Measurements from ENCODE around the gene CRNN.

CRNN gene

DNA sequence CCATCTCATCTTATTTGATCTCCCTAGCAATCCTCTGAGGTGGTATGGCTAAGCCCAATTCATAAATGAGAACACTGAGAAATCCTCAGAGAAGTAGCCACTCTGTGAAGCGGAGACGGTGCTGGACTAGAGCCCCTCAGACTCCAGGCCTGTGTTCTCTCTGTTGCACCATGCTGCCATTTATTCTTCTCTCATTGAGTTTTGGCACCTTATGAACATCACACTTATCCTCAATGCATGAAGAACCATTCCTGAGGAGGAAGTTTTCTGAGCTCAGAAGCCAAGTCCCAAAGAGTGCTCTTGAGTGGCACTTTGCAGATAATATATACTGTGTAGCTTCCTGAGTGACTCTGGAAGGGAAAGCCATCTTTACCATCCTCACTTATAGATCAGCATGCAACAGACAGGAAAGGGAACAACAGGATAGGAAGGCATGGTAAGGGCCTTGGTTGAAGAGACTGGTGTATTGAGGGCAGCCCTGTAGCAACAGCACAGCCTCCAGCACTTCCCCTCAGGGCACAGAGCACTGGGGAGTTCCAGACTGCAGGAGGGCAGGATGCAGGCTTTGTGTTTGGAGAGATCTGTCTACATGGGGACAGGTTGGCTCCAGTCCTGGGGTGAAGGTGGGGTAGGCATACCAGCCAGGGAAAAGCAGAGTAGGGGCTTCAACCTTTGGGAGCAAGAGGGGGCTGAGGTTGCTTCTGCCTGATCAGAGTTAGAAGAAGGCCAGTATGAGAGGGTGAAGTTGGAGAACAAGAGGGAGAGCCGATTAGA is 1.6 kb upstream of the CRNN start:
- no peak for DNase-seq

DNA sequence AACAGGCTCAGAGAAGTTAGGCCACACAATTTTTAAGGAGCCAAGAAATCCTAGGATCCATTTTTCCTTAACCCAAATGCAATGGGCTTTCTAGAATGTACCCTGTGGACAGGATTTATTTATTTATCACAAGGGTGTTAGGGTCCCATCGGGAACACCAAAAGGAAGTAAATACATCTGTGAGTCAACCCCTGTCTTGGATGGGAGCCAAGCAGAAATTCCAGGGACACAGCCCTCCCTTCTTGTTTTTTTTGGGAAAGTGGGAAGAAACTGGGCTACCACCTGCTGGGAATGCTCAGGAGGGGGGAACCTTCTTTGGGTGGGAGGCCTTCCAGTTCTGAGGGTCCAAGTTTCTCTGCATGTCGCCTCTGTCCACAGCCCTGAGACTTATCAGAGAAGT is 1.3 kb downstream of the CRNN start:
- no peak for DNase-seq

DNA sequence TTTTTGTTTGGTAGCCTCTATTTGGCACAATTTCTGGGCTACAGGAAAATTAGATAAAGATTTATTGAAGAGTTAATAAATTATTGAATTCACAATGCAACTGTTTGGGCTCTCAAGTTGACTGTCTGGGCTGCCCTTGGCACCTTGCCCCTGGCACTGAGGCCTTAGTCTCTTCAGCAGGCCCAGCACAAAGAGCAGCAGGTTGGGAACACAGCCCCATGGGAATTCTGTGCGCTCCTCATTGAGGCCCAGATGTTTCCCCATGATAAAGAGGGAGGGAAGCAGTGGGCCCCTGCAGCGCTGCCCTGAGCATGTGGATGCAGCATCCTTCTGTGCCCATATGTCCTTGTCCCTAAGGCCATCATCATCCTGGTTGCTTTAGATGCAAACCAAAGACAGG is 2.9 kb downstream of the CRNN start:
- DNase-seq: no peak

DNA sequence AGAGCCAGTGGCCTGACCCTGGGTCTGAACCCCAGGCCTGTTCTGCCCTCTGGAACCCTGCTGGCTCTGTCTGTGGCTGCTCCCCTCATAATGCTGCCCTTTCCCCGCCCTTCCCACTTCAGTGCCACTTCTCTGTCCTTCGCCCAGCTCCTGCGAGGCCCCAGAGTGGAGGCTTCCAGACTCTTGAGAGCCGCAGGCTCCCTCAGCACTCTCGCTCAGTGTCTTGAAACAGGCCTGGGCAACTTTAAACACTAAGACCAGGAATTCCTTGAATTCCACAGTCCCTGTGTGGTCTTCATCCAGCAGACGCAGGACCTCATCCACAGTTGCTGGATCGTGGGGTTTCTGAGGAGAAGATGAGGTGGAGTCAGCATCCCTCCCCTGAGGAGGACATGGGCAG is 3.5 kb downstream of the CRNN start:
- no peak for DNase-seq

DNA sequence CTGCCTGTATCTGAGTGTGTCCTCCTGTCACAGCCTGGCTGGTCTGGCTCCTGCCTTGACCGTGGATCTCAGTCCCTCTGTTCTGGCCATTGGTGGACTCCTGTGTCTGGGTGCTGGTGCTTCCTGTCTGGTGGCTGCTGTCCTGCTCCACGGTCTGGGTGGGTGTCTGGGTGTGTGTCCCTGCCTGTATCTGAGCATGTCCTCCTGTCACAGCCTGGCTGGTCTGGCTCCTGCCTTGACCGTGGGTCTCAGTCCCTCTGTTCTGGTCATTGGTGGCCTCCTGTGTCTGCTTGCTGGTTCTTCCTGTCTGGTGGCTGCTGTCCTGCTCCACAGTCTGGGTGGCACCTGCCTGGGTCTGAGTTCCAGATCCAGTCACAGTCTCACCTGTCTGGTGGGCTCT is 4.0 kb downstream of the CRNN start:
- no peak for DNase-seq

DNA sequence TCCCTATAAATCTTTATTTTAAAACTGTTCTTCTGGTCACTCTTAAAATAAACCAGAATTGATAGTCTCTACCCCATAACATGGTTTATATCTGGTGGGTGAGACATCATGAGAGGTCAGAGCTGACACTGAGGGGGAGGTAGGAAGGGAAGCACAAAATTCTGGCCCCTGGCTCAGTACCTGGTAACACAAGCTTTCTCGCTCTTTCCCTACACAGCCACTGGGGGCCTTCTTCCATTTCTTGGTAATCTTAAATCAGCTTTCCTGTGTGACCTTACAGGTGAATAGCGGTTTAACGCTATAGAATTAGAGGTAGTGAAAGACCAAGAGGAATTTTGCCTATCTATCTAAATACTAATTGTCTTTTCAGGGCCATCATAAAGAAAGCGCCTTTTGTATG is 5.4 kb downstream of the CRNN start:
- no peak for DNase-seq

DNA sequence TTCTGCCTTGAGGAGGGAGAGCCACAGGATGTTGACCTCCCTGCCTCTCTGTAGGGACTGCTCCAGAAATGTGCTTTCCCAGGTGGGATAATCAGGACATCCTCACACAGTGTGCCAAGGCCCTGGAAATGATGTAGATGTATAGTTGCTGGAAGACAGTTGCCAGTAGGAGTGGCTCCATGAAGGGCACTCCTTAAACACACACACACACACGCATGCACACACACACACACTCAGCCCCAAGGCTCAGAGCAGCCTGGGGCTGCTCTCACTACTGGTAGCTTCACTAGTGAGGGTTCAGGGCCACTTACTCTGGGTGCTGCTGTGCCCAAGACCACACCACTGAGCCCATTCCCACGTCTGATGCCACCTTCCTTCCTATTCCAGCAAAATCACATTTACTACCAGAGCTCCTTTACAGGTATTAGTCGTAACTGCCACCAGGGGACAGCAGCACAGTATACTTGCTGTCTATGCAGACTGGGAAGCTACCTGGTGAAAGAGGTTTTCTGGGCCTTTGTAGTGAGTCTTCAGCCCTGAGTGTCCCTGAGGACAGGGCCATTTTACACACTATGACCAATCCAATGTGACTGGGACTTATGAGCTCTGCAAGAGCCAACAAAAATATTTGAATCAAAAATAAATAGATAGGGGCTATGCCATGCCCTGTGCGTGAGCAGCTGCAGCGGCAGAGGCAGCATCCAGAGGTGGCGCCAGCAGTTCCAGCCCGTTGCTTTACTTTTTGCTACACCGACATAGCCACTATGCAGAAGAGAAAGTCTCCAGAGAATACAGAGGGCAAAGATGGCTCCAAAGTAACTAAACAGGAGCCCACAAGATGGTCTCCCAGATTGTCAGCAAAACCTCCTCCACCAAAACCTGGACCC is 15.0 kb downstream of the CRNN start:
- peak; percentile 15 for DNase-seq

DNA sequence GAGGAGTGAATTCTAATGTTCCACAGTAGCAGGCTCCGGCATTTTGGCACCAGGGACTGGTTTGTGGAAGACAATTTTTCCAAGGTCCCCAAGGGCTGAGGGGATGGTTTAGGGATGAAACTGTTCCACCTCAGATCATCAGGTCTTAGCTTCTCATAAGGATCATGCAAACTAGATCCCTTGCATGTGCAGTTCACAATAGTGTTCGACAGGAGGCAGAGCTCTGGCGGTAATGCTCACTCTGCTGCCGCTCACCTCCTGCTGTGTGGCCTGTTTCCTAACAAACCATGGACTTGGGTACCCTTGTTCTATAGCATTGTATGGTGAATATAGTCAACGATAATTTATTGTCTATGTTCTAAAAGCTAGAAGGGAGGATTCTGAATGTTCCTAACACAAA is 16.6 kb downstream of the CRNN start:
- DNase-seq: no peak

DNA sequence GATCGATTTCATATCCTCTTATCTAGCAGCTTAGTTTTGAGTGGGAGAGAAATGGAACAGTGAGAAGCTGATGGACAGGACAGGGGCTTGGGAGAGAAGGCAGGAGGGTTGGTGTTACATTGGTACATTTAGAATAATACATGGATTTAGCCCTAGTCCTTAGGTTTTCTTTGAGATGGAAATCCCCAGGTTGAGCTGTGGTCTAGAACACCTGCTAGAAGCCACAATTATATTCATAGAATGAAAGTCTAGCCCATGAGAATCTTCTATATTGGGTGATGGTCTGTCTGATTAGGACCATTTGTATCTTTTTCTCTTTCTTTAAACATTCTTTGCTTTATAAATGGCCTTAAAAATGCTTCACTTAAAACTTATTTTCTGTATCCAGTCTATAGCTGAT is 19.9 kb downstream of the CRNN start:
- DNase-seq: no peak

DNA sequence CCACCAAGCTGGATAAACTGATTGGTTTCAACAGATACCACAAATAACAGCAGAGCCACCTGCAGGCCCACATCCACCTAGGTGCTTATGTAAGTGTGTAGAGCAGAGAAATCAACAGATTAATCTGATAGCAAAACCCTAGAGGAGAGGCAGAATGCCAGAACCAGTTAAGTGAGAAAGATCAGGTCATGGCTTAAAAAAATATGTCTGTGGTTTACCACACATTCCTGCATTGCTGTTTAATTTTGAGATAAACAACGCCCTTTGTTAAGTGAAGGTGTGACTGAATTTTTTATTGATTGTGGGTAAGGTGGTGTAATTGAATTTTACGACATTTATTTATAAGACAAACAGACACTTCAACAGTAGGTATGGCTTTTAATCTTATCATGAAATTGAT is 21.2 kb downstream of the CRNN start:
- peak; percentile 4 for DNase-seq

DNA sequence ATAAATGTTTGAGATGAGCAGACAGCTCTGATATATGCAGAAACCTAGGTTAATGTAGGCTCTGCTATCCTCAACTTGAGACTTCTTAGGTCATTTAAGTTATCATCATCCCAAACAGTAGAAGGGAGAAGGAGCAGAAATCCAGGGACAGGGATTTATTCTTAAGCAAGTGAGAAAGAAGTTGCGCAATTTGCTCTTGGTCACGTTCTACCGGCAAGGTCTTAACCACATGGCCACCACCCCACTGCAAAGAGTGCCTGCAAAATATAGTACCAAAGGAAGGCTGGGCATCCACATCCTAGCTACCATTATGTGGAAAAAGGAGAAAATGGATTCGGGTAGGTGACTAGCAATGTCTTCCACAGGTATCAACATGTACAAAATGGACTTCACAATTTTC is 25.2 kb downstream of the CRNN start:
- DNase-seq: no peak

DNA sequence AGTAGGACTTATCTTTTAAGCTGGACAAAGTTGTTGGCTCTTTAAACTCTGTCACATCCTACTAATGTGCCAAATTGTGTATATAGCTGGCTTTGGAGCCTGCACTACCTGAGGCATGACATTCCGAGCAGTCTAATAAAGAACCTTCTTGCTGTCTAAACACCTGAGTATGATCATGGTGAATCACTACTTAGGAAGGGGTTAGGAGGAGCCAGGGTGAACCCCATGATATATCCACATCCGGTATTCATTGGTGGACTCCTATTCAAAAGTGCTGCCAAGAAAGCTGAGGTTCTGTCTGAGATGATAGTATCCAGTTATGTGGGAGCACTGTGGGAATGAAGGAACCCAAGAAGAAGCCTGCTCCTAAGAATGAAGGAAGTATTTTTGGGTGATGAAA is 27.1 kb downstream of the CRNN start:
- DNase-seq: no peak

DNA sequence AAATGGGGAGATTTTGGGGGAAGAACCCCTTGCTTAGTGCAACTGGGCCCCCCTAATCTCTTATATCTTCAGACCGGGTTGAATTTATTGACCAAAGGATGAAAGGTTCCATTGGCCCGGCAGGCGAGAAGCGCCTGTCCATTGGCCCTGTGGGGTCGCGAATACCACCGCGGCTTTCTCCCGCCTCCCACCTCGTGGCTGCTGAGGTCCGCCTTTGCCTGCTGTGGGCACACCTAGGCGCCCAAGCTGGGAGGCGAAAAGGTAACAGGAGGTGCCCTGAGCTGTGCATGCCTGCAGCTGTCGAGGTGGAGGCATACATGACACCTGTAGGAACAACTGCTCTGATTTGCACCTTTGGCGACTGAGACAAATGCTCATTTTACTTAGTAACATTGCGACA is 33.1 kb downstream of the CRNN start:
- DNase-seq: no peak

DNA sequence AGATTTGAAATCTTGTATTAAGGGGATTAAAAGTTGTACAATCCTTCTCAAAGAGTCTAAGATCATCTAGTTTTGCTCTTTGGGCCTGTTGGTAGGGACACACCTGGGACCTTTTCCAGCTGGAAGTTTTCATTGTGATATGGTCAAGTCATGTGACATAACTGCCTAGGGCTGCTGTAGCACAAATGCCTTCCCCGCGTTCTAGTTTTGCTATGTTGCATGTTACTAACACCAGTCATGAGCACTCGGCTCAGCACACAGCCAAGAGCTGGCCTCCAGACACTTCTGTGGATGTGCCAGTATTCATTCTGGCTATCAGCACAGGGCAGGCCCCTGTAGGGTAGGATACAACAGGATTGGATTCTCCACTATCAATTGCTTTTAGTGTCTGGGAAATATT is 39.6 kb downstream of the CRNN start:
- DNase-seq: no peak

DNA sequence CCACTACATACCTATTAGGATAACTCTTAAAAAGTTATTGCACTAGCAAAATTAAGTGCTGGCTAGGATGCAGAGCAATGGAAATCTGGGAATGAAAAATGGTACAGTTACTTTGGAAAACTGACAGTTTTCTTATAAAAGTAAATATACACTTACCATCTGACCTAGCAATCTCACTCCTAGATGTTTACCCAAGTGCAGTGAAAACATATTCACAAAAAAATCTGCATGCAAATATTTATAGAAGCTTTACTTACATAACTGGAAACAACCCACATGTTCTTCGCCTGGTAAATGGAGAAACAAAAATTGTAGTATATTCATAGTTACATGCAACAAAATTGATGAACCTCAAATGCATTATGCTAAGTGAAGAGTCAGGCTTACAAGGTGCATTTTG is 41.4 kb downstream of the CRNN start:
- no peak for DNase-seq

DNA sequence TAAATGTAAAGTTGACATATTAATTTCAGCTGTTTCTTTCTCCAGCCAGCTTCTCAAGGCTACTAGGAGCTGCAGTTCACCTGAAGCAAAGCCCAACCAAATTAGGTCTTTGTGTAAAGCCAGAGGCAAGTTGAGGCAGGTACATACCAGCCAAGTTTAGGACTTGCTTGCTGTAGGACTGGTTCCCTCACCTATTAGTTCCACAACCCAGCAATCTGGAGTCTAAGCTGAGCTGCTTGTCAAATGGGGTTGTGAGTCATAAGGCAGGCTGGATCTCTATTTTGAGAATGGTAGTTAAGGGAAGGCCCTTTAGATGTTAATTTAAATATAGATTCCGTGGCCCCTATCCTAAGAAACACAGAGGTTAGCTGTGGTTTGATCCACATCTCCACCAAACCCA is 46.6 kb downstream of the CRNN start:
- DNase-seq: no peak

DNA sequence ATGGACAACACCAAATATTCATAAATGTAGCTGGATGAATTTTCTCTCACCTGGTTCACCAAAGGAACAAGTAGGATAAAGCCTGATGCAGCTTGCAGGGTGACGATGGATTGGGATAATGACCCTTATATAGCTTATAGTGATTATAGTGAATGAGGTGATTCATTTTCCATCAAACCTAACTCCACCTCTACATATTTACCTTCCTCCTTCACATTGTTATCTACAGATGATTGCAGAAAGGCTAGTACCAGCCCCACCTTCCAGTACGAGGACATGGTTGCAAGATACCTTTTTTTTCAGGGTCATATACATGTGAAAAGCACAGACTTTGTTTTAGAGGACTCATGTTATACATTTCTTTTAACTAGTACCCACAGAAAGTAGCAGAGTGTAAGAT is 54.2 kb downstream of the CRNN start, which contains the start of gene FLG2:
Gene FLG2 (minus strand): TSS at position 101 of the 400 bp plus-strand sequence. CDS start 1,122 bp downstream, outside the sequence.
- no peak for DNase-seq

Data from CD4-positive, alpha-beta T cell treated with Interleukin-6 for 4 hours (primary cell).